BLaER1 (cell line): ENCODE measurements around the gene IL18BP.
A peak's percentile ranks its signal among the peaks of the same experiment; 100 is the strongest.

Experiments
- H3K27ac ChIP-seq: shearing (Covaris generic); formaldehyde crosslinking; 2 replicates; pipeline ENCODE4 v1.8.1; 2022
- H3K27me3 ChIP-seq: shearing (Covaris generic); formaldehyde crosslinking; 2 replicates; pipeline ENCODE4 v1.8.1; 2022
- H3K36me3 ChIP-seq: shearing (Covaris generic); formaldehyde crosslinking; 2 replicates; pipeline ENCODE4 v1.8.1; 2022
- H3K4me1 ChIP-seq: shearing (Covaris generic); formaldehyde crosslinking; 2 replicates; pipeline ENCODE4 v1.8.1; 2022
- H3K4me2 ChIP-seq: shearing (Covaris generic); formaldehyde crosslinking; 2 replicates; pipeline ENCODE4 v1.8.1; 2022
- H3K4me3 ChIP-seq: shearing (Covaris generic); formaldehyde crosslinking; 2 replicates; pipeline ENCODE4 v1.8.1; 2022
- H3K9ac ChIP-seq: shearing (Covaris generic); formaldehyde crosslinking; 2 replicates; pipeline ENCODE4 v1.8.1; 2022
- H3K9me3 ChIP-seq: shearing (Covaris generic); formaldehyde crosslinking; 2 replicates; pipeline ENCODE4 v1.8.1; 2022
- H4K20me1 ChIP-seq: shearing (Covaris generic); formaldehyde crosslinking; 2 replicates; pipeline ENCODE4 v1.8.1; 2022
- Cebpa-rat ChIP-seq: shearing (Covaris generic); IDR thresholded peaks from 2 replicates; pipeline ENCODE4 v1.8.1; 2022

The IL18BP gene

GRCh38 chr11:72040491-72041363 lies 42.0 kb downstream of the IL18BP start:
- H3K27ac ChIP-seq: peak overlapping the region; percentile 94
- peaks cover 12% of the 10 kb centered on the region for H4K20me1 ChIP-seq
- peaks cover 22% of the 10 kb centered on the region for H3K36me3 ChIP-seq
- TF ChIP-seq Cebpa-rat: no peak
- H3K4me3 ChIP-seq: peak overlapping the region; percentile 77
- H3K4me2 ChIP-seq: peak overlapping the region; percentile 96
- no peaks in the 10 kb centered on the region for H3K27me3 ChIP-seq
- peak overlapping the region; percentile 87 for H3K9ac ChIP-seq
- H3K9me3 ChIP-seq: no peaks in the 10 kb centered on the region
- peaks cover 65% of the 10 kb centered on the region for H3K4me1 ChIP-seq

GRCh38 chr11:72041364-72042063 lies 42.8 kb downstream of the IL18BP start:
- H3K4me3 ChIP-seq: peak overlapping the region; percentile 77
- no peak for TF ChIP-seq Cebpa-rat
- peak overlapping the region; percentile 87 for H3K9ac ChIP-seq
- H3K36me3 ChIP-seq: peaks cover 22% of the 10 kb centered on the region
- H4K20me1 ChIP-seq: peaks cover 4% of the 10 kb centered on the region
- no peaks in the 10 kb centered on the region for H3K27me3 ChIP-seq
- H3K27ac ChIP-seq: peak overlapping the region; percentile 94
- peak overlapping the region; percentile 96 for H3K4me2 ChIP-seq
- no peaks in the 10 kb centered on the region for H3K9me3 ChIP-seq
- peaks cover 60% of the 10 kb centered on the region for H3K4me1 ChIP-seq

- Histone ChIP-seq H3K9ac (peak overlapping the region; percentile 87), H3K4me3 (peak overlapping the region; percentile 77), H3K4me1 (peaks cover 53% of the 10 kb centered on the region), H3K27ac (peak overlapping the region; percentile 94), H4K20me1 (no peaks in the 10 kb centered on the region), H3K36me3 (peaks cover 25% of the 10 kb centered on the region), H3K27me3 (no peaks in the 10 kb centered on the region), H3K9me3 (no peaks in the 10 kb centered on the region), H3K4me2 (peak overlapping the region; percentile 96)
- TF ChIP-seq Cebpa-rat: no peak
These were observed 43.5 kb downstream of the IL18BP start for GRCh38 chr11:72042064-72042745.

GRCh38 chr11:72045849-72046248 lies 47.1 kb downstream of the IL18BP start:
- Histone ChIP-seq H3K27me3 (no peaks in the 10 kb centered on the region), H3K4me2 (no peak overlapping the region), H3K27ac (peak overlapping the region; percentile 56; the same call in 1 of the 2 replicates), H4K20me1 (no peaks in the 10 kb centered on the region), H3K9ac (no peak overlapping the region), H3K9me3 (no peaks in the 10 kb centered on the region), H3K4me1 (peaks cover 41% of the 10 kb centered on the region), H3K36me3 (peaks cover 54% of the 10 kb centered on the region), H3K4me3 (no peak overlapping the region)
- no peak for TF ChIP-seq Cebpa-rat

GRCh38 chr11:72048766-72049460 lies 50.2 kb downstream of the IL18BP start:
- Histone ChIP-seq H3K36me3 (peaks cover 74% of the 10 kb centered on the region), H3K4me2 (no peak overlapping the region)
- TF ChIP-seq Cebpa-rat: no peak

More at GRCh38 chr11:72048766-72049460, 50.2 kb downstream of the IL18BP start:
- no peaks in the 10 kb centered on the region for H4K20me1 ChIP-seq
- H3K9me3 ChIP-seq: no peaks in the 10 kb centered on the region
- no peaks in the 10 kb centered on the region for H3K27me3 ChIP-seq
- no peak overlapping the region for H3K9ac ChIP-seq
- peaks cover 27% of the 10 kb centered on the region for H3K4me1 ChIP-seq
- H3K4me3 ChIP-seq: no peak overlapping the region
- H3K27ac ChIP-seq: no peak overlapping the region
